HEK293T (cell line): ENCODE results near the gene PLEKHM2.

ENCODE experiments used
- SP1 ChIP-seq: fragments of 450-650 bp; IDR thresholded peaks from 2 replicates; pipeline ENCODE4 v1.6.1; 2017
- SUZ12 ChIP-seq: fragments of 450-650 bp; IDR thresholded peaks from 2 replicates; pipeline ENCODE4 v1.6.1; 2016; ENCODE audit warnings: mild to moderate bottlenecking

- no peak for TF ChIP-seq SUZ12
- TF ChIP-seq SP1, result no peak
Observed at GRCh38 chr1:15701784-15702183, 17.7 kb downstream of the PLEKHM2 start.
